ENCODE results near the gene MPDZ.

Gene MPDZ

GRCh38 chr9:13296972-13297371, 17.5 kb upstream of the MPDZ start:
- Histone ChIP-seq H3K4me2 (ENCODE audit: low read depth, low read length, poor library complexity, severe bottlenecking) (no peak overlapping the region), H4K20me1 (ENCODE audit: low read depth, low read length) (no peaks in the 10 kb centered on the region), H3F3A (ENCODE audit: insufficient read depth) (no peaks in the 10 kb centered on the region), H2AFZ (ENCODE audit: low read depth, low read length, severe bottlenecking) (no peak overlapping the region), H3K9me3 (ENCODE audit: insufficient read depth, low read length) (peaks cover 5% of the 10 kb centered on the region; the same call in 1 of the 2 replicates), H3K27ac (ENCODE audit: low read depth, low read length) (no peak overlapping the region), H3K4me3 (ENCODE audit: insufficient read depth, low read length, poor library complexity, severe bottlenecking) (no peak overlapping the region), H3K27me3 (ENCODE audit: low read length) (no peaks in the 10 kb centered on the region), H3K9ac (ENCODE audit: low read length) (no peak overlapping the region), H3K9me2 (replicated peaks; ENCODE audit: insufficient read depth, low read length) (no peaks in the 10 kb centered on the region), H3K79me2 (ENCODE audit: insufficient read depth, low read length) (no peaks in the 10 kb centered on the region), H3K36me3 (ENCODE audit: low read length) (no peaks in the 10 kb centered on the region)
- TF ChIP-seq EZH2phosphoT487 (conservative IDR thresholded peaks at IDR 0.05; ENCODE audit: low read length) = no peak
- no peak for TF ChIP-seq CTCF (IDR thresholded peaks at IDR 0.05; ENCODE audit: insufficient read depth, low read length, poor library complexity, severe bottlenecking)

DNA sequence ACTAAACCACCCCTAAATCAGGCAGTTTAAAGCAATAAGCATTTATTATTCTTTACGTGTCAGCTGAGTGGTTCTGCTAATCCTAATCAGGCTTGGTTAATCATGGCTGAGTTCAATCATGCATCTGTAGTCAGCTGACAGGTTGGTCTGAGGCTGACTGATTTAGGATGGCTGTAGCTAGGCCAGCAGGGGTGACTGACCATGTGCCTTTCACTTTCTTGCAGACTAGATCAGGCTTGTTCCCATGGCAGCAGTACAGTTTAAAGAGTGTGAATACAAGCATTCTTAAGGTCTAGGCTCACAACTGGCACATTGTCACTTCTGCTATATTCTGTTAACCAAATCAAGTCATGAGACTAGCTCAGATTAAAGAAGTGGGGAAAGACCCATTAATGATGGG, 16.1 kb upstream of the MPDZ start:
- no peaks in the 10 kb centered on the region; the same call in 1 of the 2 replicates for H3K9me2 ChIP-seq (replicated peaks; ENCODE audit: insufficient read depth, low read length)
- no peaks in the 10 kb centered on the region for H4K20me1 ChIP-seq (ENCODE audit: low read depth, low read length)
- no peaks in the 10 kb centered on the region for H3K27me3 ChIP-seq (ENCODE audit: low read length)
- TF ChIP-seq EZH2phosphoT487 (conservative IDR thresholded peaks at IDR 0.05; ENCODE audit: low read length) = no peak
- no peak for TF ChIP-seq CTCF (IDR thresholded peaks at IDR 0.05; ENCODE audit: insufficient read depth, low read length, poor library complexity, severe bottlenecking)
- peaks cover 5% of the 10 kb centered on the region; the same call in 1 of the 2 replicates for H3K9me3 ChIP-seq (ENCODE audit: insufficient read depth, low read length)
- H3K4me3 ChIP-seq (ENCODE audit: insufficient read depth, low read length, poor library complexity, severe bottlenecking) = no peak overlapping the region
- no peaks in the 10 kb centered on the region for H3K79me2 ChIP-seq (ENCODE audit: insufficient read depth, low read length)
- H2AFZ ChIP-seq (ENCODE audit: low read depth, low read length, severe bottlenecking) = no peak overlapping the region
- H3K36me3 ChIP-seq (ENCODE audit: low read length) = no peaks in the 10 kb centered on the region
- no peak overlapping the region for H3K9ac ChIP-seq (ENCODE audit: low read length)
- no peaks in the 10 kb centered on the region for H3F3A ChIP-seq (ENCODE audit: insufficient read depth)
- H3K4me2 ChIP-seq (ENCODE audit: low read depth, low read length, poor library complexity, severe bottlenecking) = no peak overlapping the region
- no peak overlapping the region for H3K27ac ChIP-seq (ENCODE audit: low read depth, low read length)

DNA sequence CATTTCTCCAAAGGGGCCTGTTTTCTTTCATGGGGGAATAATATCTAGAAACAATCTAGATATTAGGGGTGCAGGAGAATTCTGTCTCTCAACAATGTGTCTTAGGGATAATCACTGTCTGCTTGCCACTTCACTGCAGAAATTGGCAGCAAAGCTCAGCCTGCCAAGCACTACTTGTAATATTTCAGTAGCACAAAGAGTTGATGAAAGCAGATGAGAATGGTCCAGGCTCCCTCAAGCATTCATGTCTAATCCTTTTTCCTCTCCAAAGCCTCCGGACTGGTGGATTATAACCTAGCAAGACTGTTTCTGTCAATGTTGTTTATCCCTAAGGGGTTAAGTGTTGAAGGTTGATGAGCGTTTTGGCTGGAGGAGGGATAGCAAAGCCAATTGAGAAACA, 13.3 kb upstream of the MPDZ start:
- Histone ChIP-seq H3K9me2 (replicated peaks; ENCODE audit: insufficient read depth, low read length) (no peaks in the 10 kb centered on the region; the same call in 1 of the 2 replicates), H3K4me2 (ENCODE audit: low read depth, low read length, poor library complexity, severe bottlenecking) (no peak overlapping the region), H3K9me3 (ENCODE audit: insufficient read depth, low read length) (peaks cover 5% of the 10 kb centered on the region; the same call in 1 of the 2 replicates), H4K20me1 (ENCODE audit: low read depth, low read length) (no peaks in the 10 kb centered on the region), H3K36me3 (ENCODE audit: low read length) (no peaks in the 10 kb centered on the region), H3K79me2 (ENCODE audit: insufficient read depth, low read length) (no peaks in the 10 kb centered on the region), H3K4me3 (ENCODE audit: insufficient read depth, low read length, poor library complexity, severe bottlenecking) (no peak overlapping the region), H3F3A (ENCODE audit: insufficient read depth) (no peaks in the 10 kb centered on the region), H3K27me3 (ENCODE audit: low read length) (no peaks in the 10 kb centered on the region), H3K9ac (ENCODE audit: low read length) (no peak overlapping the region), H2AFZ (ENCODE audit: low read depth, low read length, severe bottlenecking) (no peak overlapping the region), H3K27ac (ENCODE audit: low read depth, low read length) (no peak overlapping the region)
- TF ChIP-seq EZH2phosphoT487 (conservative IDR thresholded peaks at IDR 0.05; ENCODE audit: low read length) (no peak), CTCF (IDR thresholded peaks at IDR 0.05; ENCODE audit: insufficient read depth, low read length, poor library complexity, severe bottlenecking) (no peak)

Data from SU-DHL-6 (cell line).